Measurements from ENCODE around the gene TCEA3.

Gene TCEA3

DNA sequence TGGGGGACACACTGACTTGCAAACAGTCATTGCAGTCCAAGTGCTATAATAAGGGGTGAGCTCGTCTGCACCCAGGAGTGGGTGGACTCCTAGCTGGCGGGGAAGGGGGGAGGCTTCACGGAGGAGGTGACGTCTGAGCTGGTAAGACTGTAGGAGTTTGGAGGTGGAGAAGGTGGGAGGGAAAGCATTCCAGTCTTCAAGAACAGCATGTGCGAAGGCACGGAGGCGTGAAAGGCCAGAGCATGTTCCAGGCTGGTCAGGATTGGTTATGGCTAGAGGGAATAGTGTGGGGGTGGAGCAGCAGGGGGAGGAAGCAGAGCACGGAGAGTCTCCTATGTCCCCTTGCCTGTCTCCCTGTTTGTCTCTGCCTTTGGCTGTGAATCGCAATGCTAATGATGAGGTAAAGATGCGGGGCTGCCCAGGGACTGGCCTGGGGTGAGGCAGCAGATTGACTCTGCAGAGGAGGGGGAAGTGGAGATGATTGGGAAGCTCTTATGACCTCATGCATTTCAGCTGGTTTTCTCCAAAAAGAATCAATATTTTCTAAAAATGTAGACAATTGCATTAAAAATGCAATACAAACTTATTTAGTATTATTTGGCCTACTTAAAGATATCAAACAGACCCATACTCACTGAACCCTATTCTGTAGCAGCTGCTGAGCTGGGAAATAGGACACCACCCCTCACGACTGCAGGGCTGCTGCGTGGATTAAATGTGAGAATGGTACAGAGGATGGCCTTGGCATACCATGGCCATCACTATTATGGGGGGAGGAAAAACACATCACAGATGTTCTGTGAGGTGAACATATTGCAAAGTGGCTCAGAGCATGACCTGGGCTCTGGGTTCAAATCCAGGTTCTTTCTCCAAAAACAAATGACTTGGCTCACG is 52.3 kb downstream of the TCEA3 start:
- Histone ChIP-seq H3K9me3 (ENCODE audit: control insufficient read depth, low read length) (no peaks in the 10 kb centered on the region), H3K4me1 (ENCODE audit: control insufficient read depth, insufficient read depth, low read length, poor library complexity, severe bottlenecking) (peaks cover 9% of the 10 kb centered on the region), H3K36me3 (ENCODE audit: control insufficient read depth, insufficient read depth, low read length) (no peaks in the 10 kb centered on the region), H3K27ac (ENCODE audit: insufficient read depth, low read length, poor library complexity, severe bottlenecking) (no peak overlapping the region), H3K4me3 (ENCODE audit: insufficient read depth, low read depth, low read length, poor library complexity, severe bottlenecking) (no peak overlapping the region), H3K27me3 (replicated peaks; ENCODE audit: control insufficient read depth, insufficient read depth, low read length, poor library complexity, severe bottlenecking) (no peaks in the 10 kb centered on the region)
- no peak for DNase-seq

GRCh38 chr1:23370709-23371584 is 53.6 kb downstream of the TCEA3 start:
- H3K4me1 ChIP-seq (ENCODE audit: control insufficient read depth, insufficient read depth, low read length, poor library complexity, severe bottlenecking): peaks cover 10% of the 10 kb centered on the region
- no peak for DNase-seq
- no peak overlapping the region for H3K4me3 ChIP-seq (ENCODE audit: insufficient read depth, low read depth, low read length, poor library complexity, severe bottlenecking)
- H3K36me3 ChIP-seq (ENCODE audit: control insufficient read depth, insufficient read depth, low read length): no peaks in the 10 kb centered on the region
- no peak overlapping the region for H3K27ac ChIP-seq (ENCODE audit: insufficient read depth, low read length, poor library complexity, severe bottlenecking)
- no peaks in the 10 kb centered on the region for H3K9me3 ChIP-seq (ENCODE audit: control insufficient read depth, low read length)
- no peaks in the 10 kb centered on the region for H3K27me3 ChIP-seq (replicated peaks; ENCODE audit: control insufficient read depth, insufficient read depth, low read length, poor library complexity, severe bottlenecking)

GRCh38 chr1:23370330-23370708 is 54.2 kb downstream of the TCEA3 start:
- Histone ChIP-seq H3K27me3 (replicated peaks; ENCODE audit: control insufficient read depth, insufficient read depth, low read length, poor library complexity, severe bottlenecking) (no peaks in the 10 kb centered on the region), H3K9me3 (ENCODE audit: control insufficient read depth, low read length) (no peaks in the 10 kb centered on the region), H3K36me3 (ENCODE audit: control insufficient read depth, insufficient read depth, low read length) (no peaks in the 10 kb centered on the region), H3K4me3 (ENCODE audit: insufficient read depth, low read depth, low read length, poor library complexity, severe bottlenecking) (no peak overlapping the region), H3K4me1 (ENCODE audit: control insufficient read depth, insufficient read depth, low read length, poor library complexity, severe bottlenecking) (peaks cover 10% of the 10 kb centered on the region), H3K27ac (ENCODE audit: insufficient read depth, low read length, poor library complexity, severe bottlenecking) (no peak overlapping the region)
- no peak for DNase-seq

- H3K36me3 ChIP-seq (ENCODE audit: control insufficient read depth, insufficient read depth, low read length): no peaks in the 10 kb centered on the region
- H3K27me3 ChIP-seq (replicated peaks; ENCODE audit: control insufficient read depth, insufficient read depth, low read length, poor library complexity, severe bottlenecking): no peaks in the 10 kb centered on the region
- H3K9me3 ChIP-seq (ENCODE audit: control insufficient read depth, low read length): no peaks in the 10 kb centered on the region
- DNase-seq: peak in 1 of 3 donors; percentile 29
- peaks cover 10% of the 10 kb centered on the region for H3K4me1 ChIP-seq (ENCODE audit: control insufficient read depth, insufficient read depth, low read length, poor library complexity, severe bottlenecking)
- H3K4me3 ChIP-seq (ENCODE audit: insufficient read depth, low read depth, low read length, poor library complexity, severe bottlenecking): peak within 1 kb of the TSS; percentile 99
- H3K27ac ChIP-seq (ENCODE audit: insufficient read depth, low read length, poor library complexity, severe bottlenecking): peak within 1 kb of the TSS; percentile 89
These were observed 55.1 kb downstream of the TCEA3 start, which contains the start of gene ZNF436 for GRCh38 chr1:23369335-23370013. Gene ZNF436, minus strand, starts transcription at chr1:23369836. Its CDS starts 1,831 bp downstream, at chr1:23368005.

GRCh38 chr1:23368562-23369334 is 55.8 kb downstream of the TCEA3 start:
- Histone ChIP-seq H3K27me3 (replicated peaks; ENCODE audit: control insufficient read depth, insufficient read depth, low read length, poor library complexity, severe bottlenecking) (no peaks in the 10 kb centered on the region), H3K27ac (ENCODE audit: insufficient read depth, low read length, poor library complexity, severe bottlenecking) (peak overlapping the region; percentile 89), H3K4me1 (ENCODE audit: control insufficient read depth, insufficient read depth, low read length, poor library complexity, severe bottlenecking) (peaks cover 10% of the 10 kb centered on the region), H3K36me3 (ENCODE audit: control insufficient read depth, insufficient read depth, low read length) (peaks cover under 1% of the 10 kb centered on the region), H3K4me3 (ENCODE audit: insufficient read depth, low read depth, low read length, poor library complexity, severe bottlenecking) (peak overlapping the region; percentile 99), H3K9me3 (ENCODE audit: control insufficient read depth, low read length) (no peaks in the 10 kb centered on the region)
- peak; percentile 67 to 80 (median 75) for DNase-seq

GRCh38 chr1:23367791-23368561 is 56.6 kb downstream of the TCEA3 start:
- Histone ChIP-seq H3K27me3 (replicated peaks; ENCODE audit: control insufficient read depth, insufficient read depth, low read length, poor library complexity, severe bottlenecking) (no peaks in the 10 kb centered on the region), H3K9me3 (ENCODE audit: control insufficient read depth, low read length) (peaks cover 6% of the 10 kb centered on the region), H3K27ac (ENCODE audit: insufficient read depth, low read length, poor library complexity, severe bottlenecking) (peak overlapping the region; percentile 89), H3K4me1 (ENCODE audit: control insufficient read depth, insufficient read depth, low read length, poor library complexity, severe bottlenecking) (peaks cover 10% of the 10 kb centered on the region), H3K36me3 (ENCODE audit: control insufficient read depth, insufficient read depth, low read length) (peaks cover 8% of the 10 kb centered on the region), H3K4me3 (ENCODE audit: insufficient read depth, low read depth, low read length, poor library complexity, severe bottlenecking) (peak overlapping the region; percentile 99)
- peak; percentile 93 to 98 (median 97) for DNase-seq

DNA sequence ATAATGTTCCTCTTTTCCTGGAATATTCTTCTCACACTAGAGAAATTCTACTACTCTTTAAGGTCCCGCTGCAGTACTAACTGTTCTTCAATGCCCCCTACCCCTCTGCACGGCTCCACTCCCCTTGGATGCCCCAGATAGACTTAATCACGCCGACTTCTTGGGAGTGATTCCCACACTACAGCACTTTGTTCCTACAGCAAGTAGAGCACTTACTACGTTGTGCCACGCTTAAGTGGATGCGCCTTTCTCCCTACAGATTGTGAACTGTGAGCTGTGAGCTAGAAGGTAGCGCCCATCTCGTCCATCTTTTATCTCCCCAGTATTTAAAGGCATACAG is 57.1 kb downstream of the TCEA3 start:
- Histone ChIP-seq H3K4me1 (ENCODE audit: control insufficient read depth, insufficient read depth, low read length, poor library complexity, severe bottlenecking) (peaks cover 10% of the 10 kb centered on the region), H3K4me3 (ENCODE audit: insufficient read depth, low read depth, low read length, poor library complexity, severe bottlenecking) (peak overlapping the region; percentile 99), H3K27me3 (replicated peaks; ENCODE audit: control insufficient read depth, insufficient read depth, low read length, poor library complexity, severe bottlenecking) (no peaks in the 10 kb centered on the region), H3K9me3 (ENCODE audit: control insufficient read depth, low read length) (peaks cover 11% of the 10 kb centered on the region), H3K36me3 (ENCODE audit: control insufficient read depth, insufficient read depth, low read length) (peaks cover 13% of the 10 kb centered on the region), H3K27ac (ENCODE audit: insufficient read depth, low read length, poor library complexity, severe bottlenecking) (peak overlapping the region; percentile 89)
- DNase-seq: no peak

DNA sequence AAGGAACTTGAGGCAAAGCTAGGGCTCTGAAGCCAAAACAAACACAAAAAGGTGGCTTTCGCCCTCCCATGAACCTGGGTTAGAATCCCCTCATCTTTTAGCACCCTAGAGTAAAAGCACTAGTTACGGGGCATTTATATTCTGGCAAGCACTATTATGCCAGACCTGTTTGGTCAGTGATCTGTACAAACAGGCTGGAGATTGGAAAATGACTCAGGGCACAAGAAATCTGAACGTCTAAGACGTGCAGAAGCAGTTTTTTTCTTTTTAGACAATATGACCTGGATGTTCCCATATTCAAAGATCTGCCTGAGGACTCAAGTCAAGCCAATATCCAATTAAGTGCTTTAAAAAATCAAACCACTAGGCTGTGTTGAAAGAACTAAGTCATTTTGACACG is 58.0 kb downstream of the TCEA3 start:
- Histone ChIP-seq H3K36me3 (ENCODE audit: control insufficient read depth, insufficient read depth, low read length) (peaks cover 22% of the 10 kb centered on the region), H3K27me3 (replicated peaks; ENCODE audit: control insufficient read depth, insufficient read depth, low read length, poor library complexity, severe bottlenecking) (no peaks in the 10 kb centered on the region), H3K9me3 (ENCODE audit: control insufficient read depth, low read length) (peaks cover 18% of the 10 kb centered on the region), H3K4me3 (ENCODE audit: insufficient read depth, low read depth, low read length, poor library complexity, severe bottlenecking) (no peak overlapping the region), H3K4me1 (ENCODE audit: control insufficient read depth, insufficient read depth, low read length, poor library complexity, severe bottlenecking) (peaks cover 10% of the 10 kb centered on the region), H3K27ac (ENCODE audit: insufficient read depth, low read length, poor library complexity, severe bottlenecking) (no peak overlapping the region)
- DNase-seq: no peak

GRCh38 chr1:23366146-23366545 is 58.4 kb downstream of the TCEA3 start:
- Histone ChIP-seq H3K4me3 (ENCODE audit: insufficient read depth, low read depth, low read length, poor library complexity, severe bottlenecking) (no peak overlapping the region), H3K9me3 (ENCODE audit: control insufficient read depth, low read length) (peaks cover 23% of the 10 kb centered on the region), H3K27ac (ENCODE audit: insufficient read depth, low read length, poor library complexity, severe bottlenecking) (no peak overlapping the region), H3K4me1 (ENCODE audit: control insufficient read depth, insufficient read depth, low read length, poor library complexity, severe bottlenecking) (peaks cover 10% of the 10 kb centered on the region), H3K36me3 (ENCODE audit: control insufficient read depth, insufficient read depth, low read length) (peaks cover 26% of the 10 kb centered on the region), H3K27me3 (replicated peaks; ENCODE audit: control insufficient read depth, insufficient read depth, low read length, poor library complexity, severe bottlenecking) (no peaks in the 10 kb centered on the region)
- no peak for DNase-seq

All from effector memory CD4-positive, alpha-beta T cell (primary cell).